Fibroblast of the conjunctiva (primary cell): ENCODE results near the gene FRMD4A.
A peak's percentile ranks its signal among the peaks of the same experiment; 100 is the strongest.

Experiments
- DNase-seq: peaks from one replicate; pipeline ENCODE4 v3.0.0-alpha.2; 2010; ENCODE audit warnings: low read depth

Gene FRMD4A

GRCh38 chr10:13750299-13751190, 580.2 kb downstream of the FRMD4A start:
- DNase-seq: no peak

GRCh38 chr10:13745271-13745670, 585.5 kb downstream of the FRMD4A start:
- no peak for DNase-seq

GRCh38 chr10:13743963-13744362, 586.8 kb downstream of the FRMD4A start:
- DNase-seq: no peak

- no peak for DNase-seq
These were observed 587.5 kb downstream of the FRMD4A start for GRCh38 chr10:13743101-13743693.

- no peak for DNase-seq
These were observed 589.3 kb downstream of the FRMD4A start for GRCh38 chr10:13741438-13741837.

- no peak for DNase-seq
These were observed 590.3 kb downstream of the FRMD4A start for GRCh38 chr10:13740461-13740860.

- DNase-seq: no peak
These were observed 591.5 kb downstream of the FRMD4A start for GRCh38 chr10:13739183-13739582.

GRCh38 chr10:13736506-13736905, 594.2 kb downstream of the FRMD4A start:
- DNase-seq: no peak

GRCh38 chr10:13734151-13734550, 596.6 kb downstream of the FRMD4A start:
- no peak for DNase-seq

- no peak for DNase-seq
These were observed 597.7 kb downstream of the FRMD4A start for GRCh38 chr10:13733071-13733470.

- no peak for DNase-seq
These were observed 598.3 kb downstream of the FRMD4A start for GRCh38 chr10:13732465-13732881.

GRCh38 chr10:13731799-13732198, 598.9 kb downstream of the FRMD4A start:
- DNase-seq: no peak

- DNase-seq: no peak
These were observed 599.8 kb downstream of the FRMD4A start for GRCh38 chr10:13730956-13731355.

- DNase-seq: no peak
These were observed 600.4 kb downstream of the FRMD4A start for GRCh38 chr10:13730306-13730652.

- DNase-seq: no peak
These were observed 601.0 kb downstream of the FRMD4A start for GRCh38 chr10:13729586-13730305.

- no peak for DNase-seq
These were observed 601.7 kb downstream of the FRMD4A start for GRCh38 chr10:13728898-13729535.

GRCh38 chr10:13725594-13725993, 605.1 kb downstream of the FRMD4A start:
- DNase-seq: no peak

GRCh38 chr10:13724484-13724883, 606.2 kb downstream of the FRMD4A start:
- DNase-seq: peak; percentile 79

GRCh38 chr10:13722747-13723653, 607.7 kb downstream of the FRMD4A start:
- no peak for DNase-seq

GRCh38 chr10:13721486-13721885, 609.2 kb downstream of the FRMD4A start:
- DNase-seq: no peak

- no peak for DNase-seq
These were observed 610.0 kb downstream of the FRMD4A start for GRCh38 chr10:13720699-13721098.
